ENCODE results near the gene AFF1.

Gene AFF1

GRCh38 chr4:87090305-87090704 is 155.5 kb downstream of the AFF1 start:
- DNase-seq = no peak

GRCh38 chr4:87092389-87093141 is 157.8 kb downstream of the AFF1 start:
- DNase-seq = peak; percentile 84 to 93

GRCh38 chr4:87093443-87094123 is 158.8 kb downstream of the AFF1 start:
- DNase-seq = peak; percentile 24 to 44

GRCh38 chr4:87097075-87097474 is 162.3 kb downstream of the AFF1 start:
- no peak for DNase-seq

GRCh38 chr4:87100168-87100567 is 165.4 kb downstream of the AFF1 start:
- no peak for DNase-seq

GRCh38 chr4:87101543-87102199 is 166.9 kb downstream of the AFF1 start:
- DNase-seq = no peak

- no peak for DNase-seq
Observed at GRCh38 chr4:87103086-87103485, 168.3 kb downstream of the AFF1 start.

GRCh38 chr4:87103691-87104187 is 168.9 kb downstream of the AFF1 start:
- no peak for DNase-seq

- DNase-seq = no peak
Observed at GRCh38 chr4:87105101-87105845, 170.5 kb downstream of the AFF1 start.

GRCh38 chr4:87108142-87108546 is 173.3 kb downstream of the AFF1 start:
- no peak for DNase-seq

GRCh38 chr4:87109121-87109520 is 174.3 kb downstream of the AFF1 start:
- DNase-seq = no peak

- DNase-seq = no peak
Observed at GRCh38 chr4:87109945-87110344, 175.1 kb downstream of the AFF1 start.

GRCh38 chr4:87112063-87112462 is 177.3 kb downstream of the AFF1 start:
- DNase-seq = no peak

- DNase-seq = no peak
Observed at GRCh38 chr4:87114245-87115062, 179.6 kb downstream of the AFF1 start.

- DNase-seq = no peak
Observed at GRCh38 chr4:87116231-87116630, 181.4 kb downstream of the AFF1 start.

- no peak for DNase-seq
Observed at GRCh38 chr4:87117051-87117731, 182.4 kb downstream of the AFF1 start.

GRCh38 chr4:87117732-87118075 is 182.9 kb downstream of the AFF1 start:
- no peak for DNase-seq

GRCh38 chr4:87118421-87118820 is 183.6 kb downstream of the AFF1 start:
- no peak for DNase-seq

- no peak for DNase-seq
Observed at GRCh38 chr4:87118826-87119225, 184.0 kb downstream of the AFF1 start.

GRCh38 chr4:87120010-87120409 is 185.2 kb downstream of the AFF1 start:
- no peak for DNase-seq

GRCh38 chr4:87120411-87121162 is 185.8 kb downstream of the AFF1 start:
- no peak for DNase-seq

Measured in inflammatory macrophage (primary cell).